Measurements from ENCODE around the gene NUDT3.
"Not testable (repeated sequence)": the region's sequence is repeated elsewhere in the genome, so short reads cannot be mapped to it uniquely, and the experiment has no call there.

Gene NUDT3

GRCh38 chr6:34276881-34277762 lies 115.3 kb downstream of the NUDT3 start:
- DNase-seq (ENCODE audit: low spot score in 2 of 2) (no peak), ATAC-seq (replicated peaks; ENCODE audit: extremely low read depth, poor library complexity, severe bottlenecking) (no peak)
- no peak overlapping the region for H3K27ac Mint-ChIP-seq (ENCODE audit: low read depth)
- no peaks in the 10 kb centered on the region for H3K27me3 Mint-ChIP-seq
- no peaks in the 10 kb centered on the region for H3K9me3 Mint-ChIP-seq
- peaks cover 9% of the 10 kb centered on the region for H3K36me3 Mint-ChIP-seq (ENCODE audit: insufficient read depth)
- no peak overlapping the region for H3K4me3 Mint-ChIP-seq
- no peaks in the 10 kb centered on the region for H3K4me1 Mint-ChIP-seq

- no peaks in the 10 kb centered on the region for H3K4me1 Mint-ChIP-seq
- no peak for DNase-seq (ENCODE audit: low spot score in 2 of 2)
- no peaks in the 10 kb centered on the region for H3K27me3 Mint-ChIP-seq
- peaks cover 9% of the 10 kb centered on the region for H3K36me3 Mint-ChIP-seq (ENCODE audit: insufficient read depth)
- no peaks in the 10 kb centered on the region for H3K9me3 Mint-ChIP-seq
- no peak overlapping the region for H3K4me3 Mint-ChIP-seq
- H3K27ac Mint-ChIP-seq (ENCODE audit: low read depth), result no peak overlapping the region
- ATAC-seq (replicated peaks; ENCODE audit: extremely low read depth, poor library complexity, severe bottlenecking), result no peak
Observed at GRCh38 chr6:34276191-34276590, 116.3 kb downstream of the NUDT3 start.

- Mint-ChIP-seq H3K9me3 (no peaks in the 10 kb centered on the region), H3K4me3 (no peak overlapping the region), H3K4me1 (no peaks in the 10 kb centered on the region), H3K27me3 (no peaks in the 10 kb centered on the region), H3K27ac (ENCODE audit: low read depth) (no peak overlapping the region), H3K36me3 (ENCODE audit: insufficient read depth) (peaks cover 6% of the 10 kb centered on the region)
- ATAC-seq (replicated peaks; ENCODE audit: extremely low read depth, poor library complexity, severe bottlenecking) (no peak), DNase-seq (ENCODE audit: low spot score in 2 of 2) (no peak)
Observed at GRCh38 chr6:34275128-34275804, 117.2 kb downstream of the NUDT3 start.

GRCh38 chr6:34274129-34274528 lies 118.3 kb downstream of the NUDT3 start:
- Mint-ChIP-seq H3K4me1 (peaks cover 5% of the 10 kb centered on the region), H3K36me3 (ENCODE audit: insufficient read depth) (peaks cover 4% of the 10 kb centered on the region), H3K4me3 (no peak overlapping the region), H3K27ac (ENCODE audit: low read depth) (no peak overlapping the region), H3K9me3 (no peaks in the 10 kb centered on the region), H3K27me3 (no peaks in the 10 kb centered on the region)
- DNase-seq (ENCODE audit: low spot score in 2 of 2), result no peak
- no peak for ATAC-seq (replicated peaks; ENCODE audit: extremely low read depth, poor library complexity, severe bottlenecking)

- Mint-ChIP-seq H3K36me3 (ENCODE audit: insufficient read depth) (peaks cover 2% of the 10 kb centered on the region), H3K9me3 (no peaks in the 10 kb centered on the region), H3K27me3 (no peaks in the 10 kb centered on the region), H3K4me1 (peaks cover 5% of the 10 kb centered on the region), H3K27ac (ENCODE audit: low read depth) (no peak overlapping the region), H3K4me3 (no peak overlapping the region)
- no peak for DNase-seq (ENCODE audit: low spot score in 2 of 2)
- no peak for ATAC-seq (replicated peaks; ENCODE audit: extremely low read depth, poor library complexity, severe bottlenecking)
Observed at GRCh38 chr6:34273242-34273805, 119.1 kb downstream of the NUDT3 start.

- Mint-ChIP-seq H3K4me1 (peaks cover 5% of the 10 kb centered on the region), H3K9me3 (no peaks in the 10 kb centered on the region), H3K4me3 (no peak overlapping the region), H3K36me3 (ENCODE audit: insufficient read depth) (peaks cover 2% of the 10 kb centered on the region), H3K27ac (ENCODE audit: low read depth) (no peak overlapping the region), H3K27me3 (no peaks in the 10 kb centered on the region)
- ATAC-seq (replicated peaks; ENCODE audit: extremely low read depth, poor library complexity, severe bottlenecking), result no peak
- DNase-seq (ENCODE audit: low spot score in 2 of 2), result no peak
Observed at GRCh38 chr6:34272013-34272926, 120.2 kb downstream of the NUDT3 start.

- H3K4me3 Mint-ChIP-seq; DNase-seq (ENCODE audit: low spot score in 2 of 2); ATAC-seq (replicated peaks; ENCODE audit: extremely low read depth, poor library complexity, severe bottlenecking); H3K9me3 Mint-ChIP-seq; H3K27me3 Mint-ChIP-seq; H3K36me3 Mint-ChIP-seq (ENCODE audit: insufficient read depth); H3K4me1 Mint-ChIP-seq: not testable (repeated sequence)
- H3K27ac Mint-ChIP-seq (ENCODE audit: low read depth), result peak overlapping the region; percentile 19
Observed at GRCh38 chr6:34269658-34270341, 122.7 kb downstream of the NUDT3 start.

GRCh38 chr6:34269132-34269531 lies 123.3 kb downstream of the NUDT3 start:
- H3K36me3 Mint-ChIP-seq (ENCODE audit: insufficient read depth); H3K27me3 Mint-ChIP-seq; H3K4me1 Mint-ChIP-seq; H3K4me3 Mint-ChIP-seq; H3K27ac Mint-ChIP-seq (ENCODE audit: low read depth); H3K9me3 Mint-ChIP-seq; ATAC-seq (replicated peaks; ENCODE audit: extremely low read depth, poor library complexity, severe bottlenecking); DNase-seq (ENCODE audit: low spot score in 2 of 2): not testable (repeated sequence)

- no peak for ATAC-seq (replicated peaks; ENCODE audit: extremely low read depth, poor library complexity, severe bottlenecking)
Observed at GRCh38 chr6:34267746-34268145, 124.7 kb downstream of the NUDT3 start.

GRCh38 chr6:34263484-34263883 lies 129.0 kb downstream of the NUDT3 start:
- not testable (repeated sequence) for H3K27ac Mint-ChIP-seq (ENCODE audit: low read depth); ATAC-seq (replicated peaks; ENCODE audit: extremely low read depth, poor library complexity, severe bottlenecking); H3K36me3 Mint-ChIP-seq (ENCODE audit: insufficient read depth); H3K27me3 Mint-ChIP-seq; H3K4me3 Mint-ChIP-seq; DNase-seq (ENCODE audit: low spot score in 2 of 2); H3K9me3 Mint-ChIP-seq; H3K4me1 Mint-ChIP-seq

More at GRCh38 chr6:34267746-34268145, 124.7 kb downstream of the NUDT3 start:
- Mint-ChIP-seq H3K36me3 (ENCODE audit: insufficient read depth) (no peaks in the 10 kb centered on the region), H3K9me3 (no peaks in the 10 kb centered on the region), H3K4me3 (no peak overlapping the region), H3K27ac (ENCODE audit: low read depth) (no peak overlapping the region), H3K4me1 (peaks cover 5% of the 10 kb centered on the region), H3K27me3 (no peaks in the 10 kb centered on the region)
- no peak for DNase-seq (ENCODE audit: low spot score in 2 of 2)

GRCh38 chr6:34260576-34261267 lies 131.7 kb downstream of the NUDT3 start:
- no peak for ATAC-seq (replicated peaks; ENCODE audit: extremely low read depth, poor library complexity, severe bottlenecking)
- peaks cover 2% of the 10 kb centered on the region for H3K36me3 Mint-ChIP-seq (ENCODE audit: insufficient read depth)

More at GRCh38 chr6:34260576-34261267, 131.7 kb downstream of the NUDT3 start:
- Mint-ChIP-seq H3K9me3 (no peaks in the 10 kb centered on the region), H3K4me1 (no peaks in the 10 kb centered on the region), H3K27me3 (no peaks in the 10 kb centered on the region), H3K27ac (ENCODE audit: low read depth) (no peak overlapping the region), H3K4me3 (no peak overlapping the region)
- DNase-seq (ENCODE audit: low spot score in 2 of 2), result no peak

All from central memory CD8-positive, alpha-beta T cell (primary cell).